H1 (cell line): ENCODE results near the gene ZBTB20. TPM values are rescaled to one million over a fixed set of nuclear protein-coding genes. Genes with fewer than 3 reads are reported as not detected.

Experiments
- CTCF ChIA-PET: fragments of 300-600 bp; sonication (Branson Sonifier 250); formaldehyde crosslinking; loops from one replicate; lab custom pipeline; 2021; ENCODE audit not compliant: partially characterized antibody; lab: Charles Lee
- POLR2A ChIA-PET: fragments of 300-600 bp; sonication (Branson Sonifier 250); formaldehyde crosslinking; loops from one replicate; lab custom pipeline; 2021; ENCODE audit warnings: inconsistent platforms; ENCODE audit not compliant: partially characterized antibody; lab: Charles Lee
- DNase-seq, 2 experiments: peaks; one replicate each; pipeline versions ENCODE4 v3.0.0 to v3.0.0-alpha.2; 2010 to 2022; ENCODE audit warnings: low spot score in 2 of 2, low read depth in 1 of 2, mixed read lengths in 1 of 2
- FAIRE-seq: peaks from 2 replicates; lab custom pipeline; 2011; peaks lifted over from hg19 to GRCh38; lab: Jason Lieb, UNC
- H2AFZ ChIP-seq: 2 replicates; pipeline ENCODE4 v1.8.1; 2012; ENCODE audit warnings: low read length, inconsistent platforms
- H2AK5ac ChIP-seq: 2 replicates; pipeline ENCODE4 v1.6.1; 2013; ENCODE audit warnings: low read depth, low read length
- H2BK120ac ChIP-seq: replicated peaks from 2 replicates; pipeline ENCODE3; 2013; ENCODE audit warnings: low read depth, low read length, inconsistent platforms
- H2BK12ac ChIP-seq: 2 replicates; pipeline ENCODE4 v1.6.1; 2013; ENCODE audit warnings: low read depth, low read length
- H2BK15ac ChIP-seq: 2 replicates; pipeline ENCODE4 v1.6.1; 2013; ENCODE audit warnings: low read length
- H2BK20ac ChIP-seq: 2 replicates; pipeline ENCODE4 v1.6.1; 2013; ENCODE audit warnings: low read length
- H2BK5ac ChIP-seq: 2 replicates; pipeline ENCODE4 v1.6.1; 2013; ENCODE audit warnings: low read depth, low read length
- H3K14ac ChIP-seq: 2 replicates; pipeline ENCODE4 v1.6.1; 2013; ENCODE audit warnings: inconsistent platforms; ENCODE audit not compliant: insufficient read length
- H3K18ac ChIP-seq: 2 replicates; pipeline ENCODE4 v1.6.1; 2013; ENCODE audit warnings: low read length; ENCODE audit errors: extremely low read depth
- H3K23ac ChIP-seq: 2 replicates; pipeline ENCODE4 v1.6.1; 2013; ENCODE audit warnings: inconsistent platforms; ENCODE audit not compliant: insufficient read length
- H3K23me2 ChIP-seq: 2 replicates; pipeline ENCODE4 v1.6.1; 2013; ENCODE audit warnings: low read depth, low read length
- H3K27ac ChIP-seq: 2 replicates; pipeline ENCODE4 v1.6.1; 2011; ENCODE audit warnings: low read depth, low read length, inconsistent platforms
- H3K27me3 ChIP-seq, 4 experiments: replicated peaks in 1 of 4; 1 replicate in 1 of 4; 2 replicates in 3 of 4; pipeline versions ENCODE4 v1.6.1 to v1.8.1; 2011 to 2013; ENCODE audit warnings: low read length in 3 of 4, mild to moderate bottlenecking in 3 of 4, inconsistent platforms in 2 of 4, mixed read lengths in 2 of 4, moderate library complexity in 1 of 4; ENCODE audit not compliant: control insufficient read depth in 3 of 4, insufficient read depth in 3 of 4; ENCODE audit errors: extremely low read depth in 1 of 4
- H3K36me3 ChIP-seq, 4 experiments: 2 replicates each; pipeline versions ENCODE4 v1.6.1 to v1.8.1; 2011 to 2013; ENCODE audit warnings: mild to moderate bottlenecking in 4 of 4, low read length in 3 of 4, moderate library complexity in 2 of 4, control low read depth in 1 of 4, inconsistent platforms in 1 of 4; ENCODE audit not compliant: insufficient read depth in 4 of 4, control insufficient read depth in 2 of 4
- H3K4ac ChIP-seq: replicated peaks from 2 replicates; pipeline ENCODE3; 2013; ENCODE audit warnings: low read length, low read depth, mixed read lengths, inconsistent platforms; ENCODE audit not compliant: insufficient read length
- H3K4me1 ChIP-seq, 4 experiments: replicated peaks in 1 of 4; 1 replicate in 1 of 4; 2 replicates in 3 of 4; pipeline versions ENCODE4 v1.6.1 to v1.8.1; 2011 to 2013; ENCODE audit warnings: low read length in 3 of 4, inconsistent platforms in 2 of 4, mixed read lengths in 1 of 4; ENCODE audit not compliant: insufficient read depth in 4 of 4, control insufficient read depth in 3 of 4
- H3K4me2 ChIP-seq, 2 experiments: 2 replicates each; pipeline versions ENCODE4 v1.6.1 to v1.8.1; 2011 to 2013; ENCODE audit warnings: low read depth in 2 of 2, low read length in 2 of 2, control low read depth in 1 of 2, inconsistent platforms in 1 of 2, mild to moderate bottlenecking in 1 of 2; ENCODE audit not compliant: insufficient read depth in 1 of 2
- H3K4me3 ChIP-seq, 4 experiments: fragments of 200-600, 300-600 bp in 1 of 4; sonication (generic), shearing (Covaris generic), sonication (Bioruptor Twin) in 1 of 4; 2 replicates each; pipeline versions ENCODE4 v1.5.1 to v1.8.1; 2011 to 2016; ENCODE audit warnings: low read length in 4 of 4, low read depth in 3 of 4, control low read depth in 2 of 4, inconsistent platforms in 2 of 4, mild to moderate bottlenecking in 2 of 4, mixed read lengths in 1 of 4, moderate library complexity in 1 of 4; ENCODE audit not compliant: insufficient read depth in 2 of 4; ENCODE audit errors: extremely low read depth in 1 of 4
- H3K56ac ChIP-seq: replicated peaks from 2 replicates; pipeline ENCODE3; 2013; ENCODE audit warnings: low read depth, mild to moderate bottlenecking, mixed read lengths, low read length, inconsistent platforms; ENCODE audit not compliant: insufficient read length
- H3K79me1 ChIP-seq: 2 replicates; pipeline ENCODE4 v1.6.1; 2013; ENCODE audit warnings: low read depth, low read length, control low read depth
- H3K79me2 ChIP-seq, 2 experiments: 2 replicates each; pipeline versions ENCODE4 v1.6.1 to v1.8.1; 2012 to 2013; ENCODE audit warnings: low read length in 2 of 2, mild to moderate bottlenecking in 2 of 2, inconsistent platforms in 1 of 2; ENCODE audit not compliant: insufficient read depth in 2 of 2, control insufficient read depth in 1 of 2
- H3K9ac ChIP-seq, 4 experiments: replicated peaks in 1 of 4; 1 replicate in 1 of 4; 2 replicates in 3 of 4; pipeline versions ENCODE4 v1.6.1 to v1.8.1; 2011 to 2013; ENCODE audit warnings: low read depth in 3 of 4, low read length in 3 of 4, control low read depth in 2 of 4, mild to moderate bottlenecking in 2 of 4, moderate library complexity in 2 of 4, inconsistent platforms in 1 of 4; ENCODE audit errors: extremely low read depth in 1 of 4
- H3K9me3 ChIP-seq, 2 experiments: 2 replicates each; pipeline versions ENCODE4 v1.6.1 to v1.8.1; 2012 to 2013; ENCODE audit warnings: mild to moderate bottlenecking in 2 of 2, moderate library complexity in 2 of 2, control low read depth in 1 of 2, inconsistent platforms in 1 of 2, low read depth in 1 of 2, low read length in 1 of 2, mixed read lengths in 1 of 2; ENCODE audit not compliant: insufficient read depth in 2 of 2
- H4K20me1 ChIP-seq, 2 experiments: replicated peaks in 1 of 2; 2 replicates each; pipeline versions ENCODE3 to v1.8.1; 2011 to 2013; ENCODE audit warnings: inconsistent platforms in 2 of 2, low read length in 2 of 2, mild to moderate bottlenecking in 1 of 2; ENCODE audit not compliant: insufficient read depth in 2 of 2, control insufficient read depth in 1 of 2
- H4K5ac ChIP-seq: 2 replicates; pipeline ENCODE4 v1.6.1; 2013; ENCODE audit warnings: low read length, low read depth, mixed read lengths, inconsistent platforms; ENCODE audit not compliant: insufficient read length
- H4K8ac ChIP-seq: 2 replicates; pipeline ENCODE4 v1.8.0; 2013; ENCODE audit warnings: mild to moderate bottlenecking, moderate library complexity, low read length, inconsistent platforms; ENCODE audit not compliant: insufficient read depth; ENCODE audit errors: extremely low read depth
- H4K91ac ChIP-seq: replicated peaks from 2 replicates; pipeline ENCODE3; 2013; ENCODE audit warnings: low read length, mixed read lengths, inconsistent platforms; ENCODE audit not compliant: insufficient read length
- FOSL1 ChIP-seq: IDR thresholded peaks from 2 replicates; pipeline ENCODE4 v1.6.1; 2011; ENCODE audit warnings: mild to moderate bottlenecking, low read depth, low read length, moderate library complexity; ENCODE audit not compliant: insufficient read depth
- SIN3A ChIP-seq, 2 experiments: IDR thresholded peaks in 1 of 2; conservative IDR thresholded peaks in 1 of 2; 2 replicates each; pipeline ENCODE4 v1.6.1; 2011 to 2012; ENCODE audit warnings: low read length in 2 of 2, improper control_type of control experiment in 1 of 2, low read depth in 1 of 2, mild to moderate bottlenecking in 1 of 2
- SRF ChIP-seq: IDR thresholded peaks from 2 replicates; pipeline ENCODE4 v1.6.1; 2011; ENCODE audit warnings: mild to moderate bottlenecking, low read depth, low read length, moderate library complexity
- TAF7 ChIP-seq: optimal IDR thresholded peaks from 2 replicates; pipeline ENCODE3; 2011; ENCODE audit warnings: low read depth, mild to moderate bottlenecking, inconsistent platforms, low read length, moderate library complexity, borderline replicate concordance
- TEAD4 ChIP-seq: IDR thresholded peaks from 2 replicates; pipeline ENCODE4 v1.6.1; 2012; ENCODE audit warnings: low read depth, low read length, inconsistent platforms, mixed read lengths
- YY1 ChIP-seq: IDR thresholded peaks from 2 replicates; pipeline ENCODE4 v1.6.1; 2011; ENCODE audit warnings: low read depth, mild to moderate bottlenecking, low read length
- WGBS, 2 experiments: shearing (Covaris generic) in 1 of 2; methylation state at CpG; one replicate each; pipeline versions ENCODE4 v1.1.6 to v1.1.7; 2013 to 2015; ENCODE audit warnings: low lambda C conversion rate in 2 of 2, mixed read lengths in 2 of 2, inconsistent platforms in 1 of 2, low coverage in 1 of 2, missing lambda C conversion rate in 1 of 2; ENCODE audit not compliant: insufficient replicate concordance in 2 of 2, insufficient coverage in 1 of 2, insufficient read length in 1 of 2; ENCODE audit errors: extremely low coverage in 1 of 2, missing lambda C conversion rate in 1 of 2; 5-methylcytosine and 5-hydroxymethylcytosine counted together
- polyA plus RNA-seq, 7 experiments: library from polyadenylated mRNA; depleted of rRNA in 3 of 7; stranded (reverse) in 5 of 7; unstranded in 2 of 7; fragments of >200 nt in 5 of 7; fragments of 200-250 nt in 2 of 7; gene quantifications; 1 replicate in 5 of 7; 2 replicates in 1 of 7; 4 replicates in 1 of 7; pipeline versions ENCODE4 v1.2.1 to v1.2.3, GENCODE V29; 2011 to 2013; ENCODE audit warnings: missing spikeins in 2 of 7, mixed read lengths in 2 of 7
- total RNA-seq: library from RNA; stranded (reverse); fragmentation: NEBNext Ultra II Directional; extraction: Animal tissue kit (Norgen Biotek cat#: 25700); gene quantifications from 2 replicates; pipeline ENCODE4 v1.2.1, GENCODE V29; 2021

Gene ZBTB20
- total and polyA plus RNA-seq, 2 of the 8 experiments (the other 6 are each of a cell fraction or from before 2014, with no cell fraction given): 0.35 to 1.3 TPM

GRCh38 chr3:114402838-114403237 is 744.2 kb downstream of the ZBTB20 start:
- no peak overlapping the region for H3K4me3 ChIP-seq
- no peaks in the 10 kb centered on the region for H3K79me1 ChIP-seq
- no peaks in the 10 kb centered on the region for H4K20me1 ChIP-seq
- H2BK15ac ChIP-seq: no peak overlapping the region
- H2AK5ac ChIP-seq: no peak overlapping the region
- H2BK20ac ChIP-seq: no peak overlapping the region
- no peaks in the 10 kb centered on the region for H3K36me3 ChIP-seq
- H3K23me2 ChIP-seq: no peaks in the 10 kb centered on the region
- no peak overlapping the region for H3K4ac ChIP-seq
- no peak overlapping the region for H3K23ac ChIP-seq
- ChIA-PET CTCF (interaction anchor here (1.0 to 3.5 kb wide), 2 partner anchors 16 to 248 kb away, joined by 3 to 18 read pairs; no protein-coding TSS in a partner anchor), POLR2A (no interaction called here)
- no peak overlapping the region for H2AFZ ChIP-seq
- DNase-seq (no peak), FAIRE-seq (no peak)
- no peak overlapping the region for H3K18ac ChIP-seq
- TF ChIP-seq FOSL1: no peak
- TF ChIP-seq SIN3A (conservative IDR thresholded peaks at IDR 0.05 in 1 of 2, IDR thresholded peaks at IDR 0.05 in 1 of 2; ENCODE audit: low read depth in 1 of 2, low read length in 2 of 2): no peak
- TF ChIP-seq SRF: no peak
- TF ChIP-seq TEAD4: no peak
- TF ChIP-seq YY1: no peak
- TF ChIP-seq TAF7: no peak
- H3K27me3 ChIP-seq: no peaks in the 10 kb centered on the region
- no peak overlapping the region for H4K8ac ChIP-seq
- H4K91ac ChIP-seq: no peak overlapping the region
- no peak overlapping the region for H3K27ac ChIP-seq
- no peak overlapping the region for H4K5ac ChIP-seq
- 89% methylated on average over 3 of the region's 3 CpGs; no CpG with 5 or more reads in 1 of the 2 experiments for WGBS, 2 experiments
- H3K9ac ChIP-seq: no peak overlapping the region
- no peak overlapping the region for H3K4me2 ChIP-seq
- no peak overlapping the region for H2BK12ac ChIP-seq
- H3K79me2 ChIP-seq: no peaks in the 10 kb centered on the region
- no peaks in the 10 kb centered on the region for H3K9me3 ChIP-seq
- no peak overlapping the region for H2BK5ac ChIP-seq
- no peak overlapping the region for H3K14ac ChIP-seq
- no peak overlapping the region for H3K56ac ChIP-seq
- H3K4me1 ChIP-seq: no peaks in the 10 kb centered on the region; a peak in 1 of 7 replicates
- H2BK120ac ChIP-seq: no peak overlapping the region
